Measurements from ENCODE around the gene ME3.

DNA sequence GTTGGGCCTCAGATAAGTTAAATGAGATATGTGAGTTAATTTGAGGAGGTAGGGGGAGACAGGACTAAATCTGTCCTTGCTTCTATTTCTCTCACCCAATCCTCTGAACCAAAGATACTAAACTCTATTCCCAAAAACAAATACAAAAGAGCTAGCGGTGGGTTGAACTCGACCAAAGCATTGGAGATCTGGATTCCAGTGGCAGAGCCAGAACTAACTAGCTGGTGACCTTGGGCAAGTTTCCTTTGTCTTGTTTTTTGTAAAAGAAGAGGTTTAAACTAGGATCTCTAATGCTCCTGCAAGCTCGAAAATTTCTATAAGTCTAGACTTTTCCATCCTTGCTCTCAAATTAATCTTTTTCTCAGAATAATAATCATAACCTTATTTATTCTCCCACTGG lies 1.5 kb downstream of the ME3 start:
- TF ChIP-seq GATA2 (IDR thresholded peaks at IDR 0.05; ENCODE audit: low read depth, low read length), result no peak
- TF ChIP-seq GATA3 (IDR thresholded peaks at IDR 0.05; ENCODE audit: low read depth, low read length), result no peak

Data from SH-SY5Y (cell line).